K562 (cell line): ENCODE results near the gene AVPI1. TPM values are rescaled to one million over a fixed set of nuclear protein-coding genes. Genes with fewer than 3 reads are reported as not detected.

Experiments used
- ATAC-seq: fragments of 200-7000 bp; cut with Tn5 transposase; 3 replicates; pipeline ENCODE4 v1.9.1; 2020; ENCODE audit warnings: moderate library complexity
- BruUV-seq: library from RNA; stranded (reverse); fragments of 400-500 nt; replicated peaks from 2 replicates; lab custom pipeline; 2021; lab: Mats Ljungman, UMichigan
- CTCF ChIA-PET: fragments of 300-600 bp; formaldehyde crosslinking; extraction: SDS; loops from one replicate; lab custom pipeline; 2021; ENCODE audit warnings: low intra/inter-chr PET ratio; lab: Yijun Ruan, JAX
- POLR2A ChIA-PET: fragments of 300-600, 350-650 bp; sonication (Branson Sonifier 250); formaldehyde crosslinking; extraction: SDS; loops from one replicate; lab custom pipeline; 2021; ENCODE audit warnings: antibody characterized with exemption, inconsistent platforms; lab: Yijun Ruan, JAX
- DNase-seq, 4 experiments: peaks; one replicate each; pipeline versions ENCODE4 v3.0.0 to v3.0.0-alpha.2; 2011 to 2018; ENCODE audit warnings: low spot score in 3 of 4, mixed read lengths in 3 of 4; ENCODE audit errors: extremely low read depth in 1 of 4
- FAIRE-seq: peaks from 2 replicates; lab custom pipeline; 2011; peaks lifted over from hg19 to GRCh38; lab: Jason Lieb, UNC
- H2AFZ ChIP-seq: 2 replicates; pipeline ENCODE4 v1.6.0; 2011; ENCODE audit warnings: low read depth, low read length, control low read depth, inconsistent platforms
- H3K27ac ChIP-seq: fragments of 200-600 bp; 3 replicates; pipeline ENCODE4 v1.8.0; 2011; ENCODE audit warnings: low read depth, mild to moderate bottlenecking, control low read depth, inconsistent platforms, low read length, moderate library complexity, mixed read lengths; ENCODE audit errors: extremely low read depth
- H3K27me3 ChIP-seq, 2 experiments: fragments of 300-600 bp in 1 of 2; 2 replicates in 1 of 2; 3 replicates in 1 of 2; pipeline versions ENCODE4 v1.6.0 to v1.8.0; 2011; ENCODE audit warnings: inconsistent platforms in 2 of 2, low read length in 2 of 2, mild to moderate bottlenecking in 1 of 2, mixed read lengths in 1 of 2, moderate library complexity in 1 of 2; ENCODE audit not compliant: control insufficient read depth in 2 of 2, insufficient read depth in 2 of 2
- H3K36me3 ChIP-seq: fragments of 300-600 bp; 3 replicates; pipeline ENCODE4 v1.8.0; 2011; ENCODE audit warnings: mild to moderate bottlenecking, low read length, inconsistent platforms; ENCODE audit not compliant: control insufficient read depth, insufficient read depth
- H3K4me1 ChIP-seq, 2 experiments: fragments of 200-600 bp in 1 of 2; replicated peaks in 1 of 2; 2 replicates in 1 of 2; 3 replicates in 1 of 2; pipeline versions ENCODE4 v1.5.1 to v1.8.0; 2011; ENCODE audit warnings: inconsistent platforms in 2 of 2, low read length in 2 of 2, mild to moderate bottlenecking in 1 of 2, mixed read lengths in 1 of 2, moderate library complexity in 1 of 2; ENCODE audit not compliant: control insufficient read depth in 2 of 2, insufficient read depth in 2 of 2
- H3K4me2 ChIP-seq: 2 replicates; pipeline ENCODE4 v1.6.1; 2011; ENCODE audit warnings: low read length, control low read depth, inconsistent platforms, mixed read lengths; ENCODE audit not compliant: insufficient read depth
- H3K4me3 ChIP-seq: fragments of 200-600 bp; sonication (generic), shearing (Covaris generic); 2 replicates; pipeline ENCODE4 v1.5.1; 2016; ENCODE audit warnings: control low read depth, inconsistent platforms
- H3K79me2 ChIP-seq: fragments of 200-600 bp; 3 replicates; pipeline ENCODE4 v1.8.0; 2011; ENCODE audit warnings: low read length, inconsistent platforms; ENCODE audit not compliant: control insufficient read depth, insufficient read depth
- H3K9ac ChIP-seq, 2 experiments: 2 replicates each; pipeline versions ENCODE4 v1.6.0 to v1.6.1; 2011; ENCODE audit warnings: low read depth in 2 of 2, low read length in 2 of 2, control low read depth in 1 of 2, inconsistent platforms in 1 of 2, mild to moderate bottlenecking in 1 of 2, mixed read lengths in 1 of 2; ENCODE audit not compliant: insufficient read depth in 1 of 2
- H3K9me1 ChIP-seq: one replicate; pipeline ENCODE4 v1.6.0; 2011; ENCODE audit warnings: inconsistent platforms, mild to moderate bottlenecking, low read length, moderate library complexity; ENCODE audit not compliant: control insufficient read depth, insufficient read depth
- H3K9me3 ChIP-seq: replicated peaks from 2 replicates; pipeline ENCODE4 v1.5.1; 2011; ENCODE audit warnings: low read depth, low read length, inconsistent platforms; ENCODE audit not compliant: control insufficient read depth, insufficient read depth
- H4K20me1 ChIP-seq: replicated peaks from 2 replicates; pipeline ENCODE4 v1.6.1; 2011; ENCODE audit warnings: low read length, inconsistent platforms, mixed read lengths; ENCODE audit not compliant: control insufficient read depth, insufficient read depth
- ARID4B ChIP-seq: sonication (generic); formaldehyde crosslinking; IDR thresholded peaks from 2 replicates; pipeline ENCODE4 v1.8.0; 2022; ENCODE audit warnings: mild to moderate bottlenecking, missing genetic modification reagents
- CTCF ChIP-seq, 3 experiments: IDR thresholded peaks in 2 of 3; conservative IDR thresholded peaks in 1 of 3; 2 replicates each; pipeline ENCODE4 v1.5.1; 2011 to 2012; ENCODE audit warnings: low read length in 3 of 3, mild to moderate bottlenecking in 3 of 3, control low read depth in 2 of 3, improper control_type of control experiment in 1 of 3, inconsistent platforms in 1 of 3, low read depth in 1 of 3, mixed read lengths in 1 of 3, moderate library complexity in 1 of 3; ENCODE audit not compliant: insufficient read depth in 2 of 3
- EP400 ChIP-seq: fragments of 450-650 bp; IDR thresholded peaks from 2 replicates; pipeline ENCODE4 v1.6.1; 2017; ENCODE audit warnings: antibody characterized with exemption, mild to moderate bottlenecking, moderate library complexity
- HES1 ChIP-seq: fragments of 450-650 bp; IDR thresholded peaks from 2 replicates; pipeline ENCODE4 v1.6.1; 2016; ENCODE audit warnings: low read depth, mild to moderate bottlenecking, moderate library complexity
- IFI16 ChIP-seq: fragments of 250-450 bp; sonication (Bioruptor Pico); IDR thresholded peaks from 2 replicates; pipeline ENCODE4 v2.1.2; 2022; ENCODE audit warnings: mild to moderate bottlenecking, inconsistent platforms
- RFX1 ChIP-seq: fragments of 450-650 bp; IDR thresholded peaks from 2 replicates; pipeline ENCODE4 v1.6.1; 2016; ENCODE audit warnings: mild to moderate bottlenecking, moderate library complexity
- WGBS: fragments of 100-300 bp; shearing (Covaris generic); methylation state at CpG from one replicate; pipeline ENCODE4 v1.1.6; 2016; ENCODE audit warnings: low coverage, mixed read lengths; ENCODE audit not compliant: insufficient coverage; ENCODE audit errors: missing lambda C conversion rate; 5-methylcytosine and 5-hydroxymethylcytosine counted together
- in situ Hi-C: fragments of 300-500 bp; cut with MboI; formaldehyde crosslinking; loops from 4 replicates; pipeline ENCODE4 v1.15.0; 2018; ENCODE audit warnings: inconsistent platforms, mixed read lengths
- intact Hi-C: fragments of 100-400 bp; cut with micrococcal nuclease; formaldehyde crosslinking; loops from 2 replicates; pipeline ENCODE4 v1.14.2; 2022
- polyA plus RNA-seq, 8 experiments: library from polyadenylated mRNA; depleted of rRNA in 4 of 8; stranded (reverse) in 5 of 8; unstranded in 3 of 8; fragments of >200 nt; fragmentation: Nextera tagmentation in 2 of 8; fragmentation: Illumina TruSeq in 1 of 8; extraction: Ambion mirVana in 2 of 8; extraction: Trizol in 1 of 8; gene quantifications; 2 replicates each; pipeline versions ENCODE4 v1.2.1 to v1.2.3, GENCODE V29; 2011 to 2014; ENCODE audit warnings: inconsistent platforms in 1 of 8, missing spikeins in 1 of 8
- total RNA-seq, 7 experiments: library from RNA; depleted of rRNA in 6 of 7; stranded (reverse); fragments of >200 nt in 6 of 7; fragmentation: Illumina TruSeq in 2 of 7; extraction: Trizol in 2 of 7; gene quantifications; 2 replicates each; pipeline versions ENCODE4 v1.2.1 to v1.2.3, GENCODE V29; 2011 to 2021; ENCODE audit warnings: low replicate concordance in 1 of 7

AVPI1 gene
- total and polyA plus RNA-seq, 9 of the 15 experiments (the other 6 are each of a cell fraction or from before 2014, with no cell fraction given): 0.90 to 10.4 (median 7.4) TPM

- no peak for TF ChIP-seq ARID4B (CRISPR knock-in tag)
- TF ChIP-seq RFX1: no peak
- TF ChIP-seq CTCF (IDR thresholded peaks at IDR 0.05 in 2 of 3, conservative IDR thresholded peaks at IDR 0.05 in 1 of 3; ENCODE audit: insufficient read depth in 2 of 3, low read depth in 1 of 3, low read length in 3 of 3): peak in 1 of 3 experiments; percentile 13; a peak in 1 of 6 replicates
- TF ChIP-seq HES1: no peak
- no peak for TF ChIP-seq EP400
- TF ChIP-seq IFI16: no peak
- TF ChIP-seq, all 486 proteins: peak for 1
- ATAC-seq (no peak), FAIRE-seq (no peak), DNase-seq (no peak)
- no peaks in the 10 kb centered on the region for H3K9me1 ChIP-seq
- H4K20me1 ChIP-seq: no peaks in the 10 kb centered on the region
- no TSS peak for BruUV-seq
- no peaks in the 10 kb centered on the region for H3K9me3 ChIP-seq
- H2AFZ ChIP-seq: no peak overlapping the region
- intact Hi-C loops (no loop called here), in situ Hi-C loops (no loop called here)
- H3K27ac ChIP-seq: no peak overlapping the region
- H3K4me3 ChIP-seq: no peak overlapping the region
- peaks cover 12 to 15% of the 10 kb centered on the region in 2 experiments; a peak in 4 of 5 replicates for H3K4me1 ChIP-seq
- 51% methylated on average over 3 of the region's 3 CpGs for WGBS
- ChIA-PET POLR2A (interaction anchor here (0.7 to 1.8 kb wide), 4 partner anchors 9 to 21 kb away, joined by 3 to 7 read pairs (median 4); partner anchors contain the start of gene ZFYVE27), CTCF (no interaction called here)
- no peak overlapping the region for H3K9ac ChIP-seq
- H3K27me3 ChIP-seq: no peaks in the 10 kb centered on the region
- H3K79me2 ChIP-seq: no peaks in the 10 kb centered on the region
- H3K36me3 ChIP-seq: no peaks in the 10 kb centered on the region
- H3K4me2 ChIP-seq: no peak overlapping the region
Measured at GRCh38 chr10:97723001-97723400, 36.0 kb upstream of the AVPI1 start.
